CD14-positive monocyte (primary cell): ENCODE measurements around the gene MIB1. TPM values are rescaled to one million over a fixed set of nuclear protein-coding genes. Genes with fewer than 3 reads are reported as not detected.

Experiments used
- DNase-seq, 3 donors: peaks; one replicate each; pipeline ENCODE4 v3.0.0-alpha.2; 2011 to 2022
- H2AFZ ChIP-seq: 2 replicates; pipeline ENCODE4 v1.6.0; 2012; ENCODE audit warnings: mild to moderate bottlenecking, low read depth, low read length, inconsistent platforms; ENCODE audit not compliant: insufficient read depth, poor library complexity, severe bottlenecking
- H3K27ac ChIP-seq, 2 donors: 1 replicate in 1 of 2; 2 replicates in 1 of 2; pipeline ENCODE4 v1.5.1; 2012 to 2013; ENCODE audit warnings: low read length in 2 of 2, control low read depth in 1 of 2, inconsistent platforms in 1 of 2, low read depth in 1 of 2, mild to moderate bottlenecking in 1 of 2
- H3K27me3 ChIP-seq, 2 donors: one replicate each; pipeline versions ENCODE4 v1.6.0 to v1.6.1; 2011 to 2013; ENCODE audit warnings: low read length in 2 of 2; ENCODE audit not compliant: control insufficient read depth in 2 of 2, insufficient read depth in 2 of 2
- H3K36me3 ChIP-seq, 2 donors: replicated peaks in 1 of 2; 1 replicate in 1 of 2; 2 replicates in 1 of 2; pipeline versions ENCODE4 v1.5.1 to v1.6.1; 2012 to 2013; ENCODE audit warnings: low read length in 2 of 2, control low read depth in 1 of 2, inconsistent platforms in 1 of 2, mild to moderate bottlenecking in 1 of 2; ENCODE audit not compliant: insufficient read depth in 2 of 2, control insufficient read depth in 1 of 2
- H3K4me1 ChIP-seq, 2 donors: 1 replicate in 1 of 2; 2 replicates in 1 of 2; pipeline versions ENCODE4 v1.5.1 to v1.6.1; 2012 to 2013; ENCODE audit warnings: low read length in 2 of 2, control low read depth in 1 of 2, inconsistent platforms in 1 of 2, mild to moderate bottlenecking in 1 of 2, moderate library complexity in 1 of 2; ENCODE audit not compliant: insufficient read depth in 2 of 2, control insufficient read depth in 1 of 2
- H3K4me2 ChIP-seq: replicated peaks from 2 replicates; pipeline ENCODE3; 2012; ENCODE audit warnings: low read length, moderate library complexity, mild to moderate bottlenecking; ENCODE audit not compliant: poor library complexity, severe bottlenecking; ENCODE audit errors: extremely low read depth
- H3K4me3 ChIP-seq, 3 experiments: fragments of 200-600 bp in 1 of 3; sonication (generic) in 1 of 3; replicated peaks in 1 of 3; 1 replicate in 2 of 3; 2 replicates in 1 of 3; pipeline ENCODE4 v1.5.1; 2011 to 2013; ENCODE audit warnings: low read length in 3 of 3, mild to moderate bottlenecking in 3 of 3, control low read depth in 2 of 3, low read depth in 2 of 3, inconsistent platforms in 1 of 3, moderate library complexity in 1 of 3
- H3K79me2 ChIP-seq: 2 replicates; pipeline ENCODE4 v1.6.0; 2012; ENCODE audit warnings: mild to moderate bottlenecking, control low read depth, inconsistent platforms, low read length, moderate library complexity; ENCODE audit not compliant: insufficient read depth
- H3K9ac ChIP-seq: 2 replicates; pipeline ENCODE4 v1.6.0; 2017; ENCODE audit warnings: low read length, mild to moderate bottlenecking; ENCODE audit not compliant: insufficient read depth, poor library complexity, severe bottlenecking
- H3K9me3 ChIP-seq, 2 donors: replicated peaks in 1 of 2; 1 replicate in 1 of 2; 2 replicates in 1 of 2; pipeline versions ENCODE4 v1.5.1 to v1.6.1; 2012 to 2013; ENCODE audit warnings: low read length in 2 of 2, control low read depth in 1 of 2; ENCODE audit not compliant: control insufficient read depth in 1 of 2, insufficient read depth in 1 of 2
- H4K20me1 ChIP-seq: 2 replicates; pipeline ENCODE4 v1.6.0; 2012; ENCODE audit warnings: mild to moderate bottlenecking, low read length, control low read depth, moderate library complexity; ENCODE audit not compliant: insufficient read depth
- H3K27ac Mint-ChIP-seq, 7 donors: one replicate each; pipeline ENCODE4 v1.8.0; 2020; ENCODE audit warnings: mild to moderate bottlenecking in 7 of 7, mixed read lengths in 7 of 7, moderate library complexity in 6 of 7, inconsistent platforms in 2 of 7
- H3K27me3 Mint-ChIP-seq, 3 donors: one replicate each; pipeline ENCODE4 v1.8.0; 2021 to 2022; ENCODE audit warnings: low read depth in 3 of 3, mild to moderate bottlenecking in 3 of 3, mixed read lengths in 3 of 3, moderate library complexity in 3 of 3, inconsistent platforms in 1 of 3
- H3K36me3 Mint-ChIP-seq, 2 donors: one replicate each; pipeline ENCODE4 v1.8.0; 2020; ENCODE audit warnings: mixed read lengths in 2 of 2, inconsistent platforms in 1 of 2, mild to moderate bottlenecking in 1 of 2
- H3K4me1 Mint-ChIP-seq: one replicate; pipeline ENCODE4 v1.8.0; 2020; ENCODE audit warnings: mild to moderate bottlenecking, mixed read lengths
- H3K4me3 Mint-ChIP-seq, 2 donors: one replicate each; pipeline ENCODE4 v1.8.0; 2020; ENCODE audit warnings: mild to moderate bottlenecking in 2 of 2, mixed read lengths in 2 of 2, moderate library complexity in 1 of 2
- H3K9me3 Mint-ChIP-seq, 7 donors: one replicate each; pipeline ENCODE4 v1.8.0; 2020 to 2022; ENCODE audit warnings: mixed read lengths in 7 of 7, mild to moderate bottlenecking in 6 of 7, moderate library complexity in 6 of 7, inconsistent platforms in 2 of 7
- WGBS: methylation state at CpG from one replicate; pipeline ENCODE4 v1.1.5; 2013; ENCODE audit warnings: missing lambda C conversion rate; ENCODE audit not compliant: insufficient coverage; 5-methylcytosine and 5-hydroxymethylcytosine counted together
- intact Hi-C, 2 donors: fragments of 100-400 bp; cut with micrococcal nuclease; formaldehyde crosslinking; loops; one replicate each; pipeline versions ENCODE4 v1.15.0 to v1.15.1; 2023
- polyA plus RNA-seq, 3 donors: library from polyadenylated mRNA; depleted of rRNA in 1 of 3; unstranded in 2 of 3; stranded (reverse) in 1 of 3; fragments of 300-500 nt in 2 of 3; fragments of >200 nt in 1 of 3; fragmentation: Illumina TruSeq in 2 of 3; gene quantifications; 1 replicate in 2 of 3; 2 replicates in 1 of 3; pipeline ENCODE4 v1.2.3, GENCODE V29; 2012 to 2021
- TF ChIP-seq, protein P1 (sequence below): fragments of 200-600 bp; IDR thresholded peaks from one replicate; pipeline ENCODE4 v1.8.0; 2022; ENCODE audit warnings: antibody characterized with exemption, mild to moderate bottlenecking

Gene MIB1
- polyA plus RNA-seq, 3 donors: 5.7 to 8.5 (median 7.8) TPM

DNA sequence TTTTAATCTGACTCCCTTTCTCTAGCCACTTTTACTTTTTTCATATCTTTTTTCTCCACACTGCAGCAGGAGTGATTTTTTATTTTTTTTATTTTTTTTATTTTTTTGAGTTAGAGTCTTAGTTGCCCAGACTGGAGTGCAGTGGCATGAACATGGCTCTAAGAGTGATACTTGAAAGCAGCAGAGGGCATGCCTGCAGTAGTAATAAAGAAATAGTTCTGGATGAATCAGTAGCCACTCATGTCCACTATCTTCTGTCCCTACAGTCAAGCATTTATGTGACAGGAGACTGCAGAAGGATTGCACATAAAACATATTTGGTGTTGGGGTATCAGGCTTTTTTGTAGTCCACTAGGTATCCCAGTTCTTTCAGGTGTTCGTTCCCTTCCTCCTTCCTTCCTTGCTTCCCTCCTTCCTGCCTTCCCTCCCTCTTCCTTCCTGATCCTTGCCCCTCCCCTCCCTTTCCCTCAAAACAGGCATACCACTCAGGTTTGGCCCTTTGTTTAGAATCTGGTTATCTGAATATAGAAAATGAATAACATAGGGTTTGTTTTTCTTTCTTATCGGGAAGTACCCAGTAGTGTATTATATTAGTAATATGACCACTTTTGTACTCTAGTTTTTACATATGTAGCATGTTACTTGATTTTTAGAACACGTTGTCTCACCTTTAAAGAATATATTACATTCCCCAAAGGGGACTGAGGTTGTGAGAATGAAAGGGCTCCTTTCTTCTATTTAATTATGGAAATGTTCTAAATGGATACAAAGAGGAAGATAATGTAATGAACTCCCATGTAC is 23.5 kb downstream of the MIB1 start:
- peaks cover 43% of the 10 kb centered on the region for H3K79me2 ChIP-seq
- intact Hi-C loops: no loop called here
- Mint-ChIP-seq H3K4me1 (peaks cover 18% of the 10 kb centered on the region), H3K36me3 (peaks cover 28 to 32% of the 10 kb centered on the region in 2 donors), H3K9me3 (peaks cover 0 to 10% (median 3%) of the 10 kb centered on the region in 7 donors), H3K27me3 (peaks cover 0 to 2% (median 1%) of the 10 kb centered on the region in 3 donors), H3K4me3 (no peak overlapping the region), H3K27ac (peak overlapping the region in 1 of 7 donors; percentile 32)
- H3K4me2 ChIP-seq: no peak overlapping the region
- H3K4me3 ChIP-seq: no peak overlapping the region
- peaks cover 15% of the 10 kb centered on the region for H4K20me1 ChIP-seq
- peaks cover 4 to 5% of the 10 kb centered on the region in 2 donors for H3K4me1 ChIP-seq
- no CpG with 5 or more reads among the region's 3 CpGs for WGBS
- H2AFZ ChIP-seq: no peak overlapping the region
- peaks cover 2 to 8% of the 10 kb centered on the region in 2 donors for H3K9me3 ChIP-seq
- H3K36me3 ChIP-seq: peaks cover 31 to 34% of the 10 kb centered on the region in 2 donors
- no peak overlapping the region for H3K9ac ChIP-seq
- no peak overlapping the region for H3K27ac ChIP-seq
- H3K27me3 ChIP-seq: no peaks in the 10 kb centered on the region
- no peak for DNase-seq
- TF ChIP-seq, protein P1, sequence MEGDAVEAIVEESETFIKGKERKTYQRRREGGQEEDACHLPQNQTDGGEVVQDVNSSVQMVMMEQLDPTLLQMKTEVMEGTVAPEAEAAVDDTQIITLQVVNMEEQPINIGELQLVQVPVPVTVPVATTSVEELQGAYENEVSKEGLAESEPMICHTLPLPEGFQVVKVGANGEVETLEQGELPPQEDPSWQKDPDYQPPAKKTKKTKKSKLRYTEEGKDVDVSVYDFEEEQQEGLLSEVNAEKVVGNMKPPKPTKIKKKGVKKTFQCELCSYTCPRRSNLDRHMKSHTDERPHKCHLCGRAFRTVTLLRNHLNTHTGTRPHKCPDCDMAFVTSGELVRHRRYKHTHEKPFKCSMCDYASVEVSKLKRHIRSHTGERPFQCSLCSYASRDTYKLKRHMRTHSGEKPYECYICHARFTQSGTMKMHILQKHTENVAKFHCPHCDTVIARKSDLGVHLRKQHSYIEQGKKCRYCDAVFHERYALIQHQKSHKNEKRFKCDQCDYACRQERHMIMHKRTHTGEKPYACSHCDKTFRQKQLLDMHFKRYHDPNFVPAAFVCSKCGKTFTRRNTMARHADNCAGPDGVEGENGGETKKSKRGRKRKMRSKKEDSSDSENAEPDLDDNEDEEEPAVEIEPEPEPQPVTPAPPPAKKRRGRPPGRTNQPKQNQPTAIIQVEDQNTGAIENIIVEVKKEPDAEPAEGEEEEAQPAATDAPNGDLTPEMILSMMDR: no peak

DNA sequence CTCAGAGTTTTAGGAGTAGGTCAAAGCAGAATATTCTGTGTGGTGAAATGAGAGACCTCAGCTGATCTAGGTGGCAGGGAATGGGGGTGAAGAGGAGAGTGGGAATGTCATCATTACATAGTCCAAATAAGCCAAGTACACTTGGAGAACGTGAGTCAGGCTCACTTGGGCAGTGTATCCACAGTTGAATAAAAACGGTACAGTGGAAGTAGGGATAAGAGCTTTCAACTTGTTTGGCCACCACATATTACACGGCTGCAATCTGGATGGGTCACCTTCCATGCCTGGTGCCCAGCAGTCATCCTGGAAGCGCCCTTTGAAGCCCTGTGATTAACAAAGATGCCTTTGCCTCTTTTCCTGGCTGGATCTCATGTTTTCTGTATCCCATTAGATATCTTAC is 28.6 kb downstream of the MIB1 start:
- H3K9me3 ChIP-seq: peaks cover 2 to 8% of the 10 kb centered on the region in 2 donors
- no peak for DNase-seq
- no peak overlapping the region for H2AFZ ChIP-seq
- peaks cover 43 to 68% of the 10 kb centered on the region in 2 donors for H3K36me3 ChIP-seq
- Mint-ChIP-seq H3K27ac (no peak overlapping the region), H3K9me3 (peaks cover 0 to 10% (median 3%) of the 10 kb centered on the region in 7 donors), H3K4me3 (no peak overlapping the region), H3K36me3 (peaks cover 56 to 63% of the 10 kb centered on the region in 2 donors), H3K27me3 (peaks cover 0 to 2% (median 1%) of the 10 kb centered on the region in 3 donors), H3K4me1 (peaks cover 3% of the 10 kb centered on the region)
- peaks cover 7% of the 10 kb centered on the region for H3K79me2 ChIP-seq
- TF ChIP-seq, protein P1: no peak
- no peaks in the 10 kb centered on the region for H3K4me1 ChIP-seq
- H3K27ac ChIP-seq: no peak overlapping the region
- no peak overlapping the region for H3K4me2 ChIP-seq
- no peaks in the 10 kb centered on the region for H3K27me3 ChIP-seq
- intact Hi-C loops: no loop called here
- H3K4me3 ChIP-seq: no peak overlapping the region
- 100% methylated on average over 2 of the region's 4 CpGs for WGBS
- H4K20me1 ChIP-seq: no peaks in the 10 kb centered on the region
- no peak overlapping the region for H3K9ac ChIP-seq
